DMS 273 (cell line): ENCODE measurements around the gene NSMCE4A.
"Not testable (repeated sequence)": the region's sequence is repeated elsewhere in the genome, so short reads cannot be mapped to it uniquely, and the experiment has no call there.

ENCODE experiments used
- DNase-seq: peaks from one replicate; lab custom pipeline; 2025; ENCODE audit not compliant: unreplicated experiment; lab: John Stamatoyannopoulos, UW

The NSMCE4A gene

GRCh38 chr10:121990015-121990677 lies 15.1 kb upstream of the NSMCE4A start:
- DNase-seq, result no peak

- DNase-seq, result no peak
These were observed 13.6 kb upstream of the NSMCE4A start, which contains the start of gene TACC2 for GRCh38 chr10:121988361-121989324. TSS of gene TACC2 (plus strand) at chr10:121989163. CDS start at chr10:122021982, 32,819 bp downstream.

GRCh38 chr10:121984463-121984862 lies 9.4 kb upstream of the NSMCE4A start:
- DNase-seq, result no peak

- peak; percentile 75 for DNase-seq
These were observed 8.8 kb upstream of the NSMCE4A start for GRCh38 chr10:121983852-121984251.

- DNase-seq, result no peak
These were observed 6.3 kb upstream of the NSMCE4A start for GRCh38 chr10:121981346-121981745.

GRCh38 chr10:121978511-121978910 lies 3.5 kb upstream of the NSMCE4A start:
- DNase-seq, result no peak

GRCh38 chr10:121976607-121977006 lies 1.6 kb upstream of the NSMCE4A start:
- no peak for DNase-seq

GRCh38 chr10:121975295-121976086 lies 474 bp upstream of the NSMCE4A start:
- no peak for DNase-seq

- DNase-seq, result no peak
These were observed 940 bp downstream of the NSMCE4A start for GRCh38 chr10:121974019-121974534.

- DNase-seq, result not testable (repeated sequence)
These were observed 5.9 kb downstream of the NSMCE4A start for GRCh38 chr10:121969086-121969485.

- DNase-seq, result no peak
These were observed 9.0 kb downstream of the NSMCE4A start for GRCh38 chr10:121965996-121966395.

GRCh38 chr10:121961456-121961855 lies 13.6 kb downstream of the NSMCE4A start:
- no peak for DNase-seq

GRCh38 chr10:121959671-121960070 lies 15.3 kb downstream of the NSMCE4A start:
- no peak for DNase-seq

- no peak for DNase-seq
These were observed 18.6 kb downstream of the NSMCE4A start for GRCh38 chr10:121956111-121957061.

- peak; percentile 18 for DNase-seq
These were observed 22.8 kb downstream of the NSMCE4A start for GRCh38 chr10:121952226-121952625.

GRCh38 chr10:121949451-121949850 lies 25.6 kb downstream of the NSMCE4A start:
- no peak for DNase-seq

GRCh38 chr10:121949049-121949448 lies 26.0 kb downstream of the NSMCE4A start:
- DNase-seq, result no peak

GRCh38 chr10:121947343-121948330 lies 27.4 kb downstream of the NSMCE4A start:
- DNase-seq, result no peak
